Spleen (tissue), 11 donors: ENCODE results near the gene EBF4. TPM values are rescaled to one million over a fixed set of nuclear protein-coding genes. Genes with fewer than 3 reads are reported as not detected.

Experiments
- DNase-seq: peaks from one replicate; pipeline ENCODE4 v3.0.0-alpha.2; 2020
- H3K27ac ChIP-seq, 8 donors: fragments of 200-600 bp; sonication (generic) in 7 of 8; 1 replicate in 4 of 8; 2 replicates in 4 of 8; pipeline versions ENCODE4 v1.5.0 to v1.8.0; 2016 to 2021; ENCODE audit warnings: inconsistent platforms in 4 of 8, mild to moderate bottlenecking in 4 of 8, moderate library complexity in 1 of 8
- H3K27me3 ChIP-seq, 7 donors: fragments of 200-600 bp; sonication (generic) in 6 of 7; replicated peaks in 1 of 7; 1 replicate in 4 of 7; 2 replicates in 3 of 7; pipeline versions ENCODE4 v1.5.0 to v1.8.0; 2016 to 2021; ENCODE audit warnings: inconsistent platforms in 3 of 7, mild to moderate bottlenecking in 1 of 7
- H3K36me3 ChIP-seq, 6 donors: fragments of 200-600 bp; sonication (generic) in 5 of 6; 1 replicate in 4 of 6; 2 replicates in 2 of 6; pipeline versions ENCODE4 v1.5.0 to v1.8.0; 2016 to 2021; ENCODE audit warnings: inconsistent platforms in 2 of 6
- H3K4me1 ChIP-seq, 6 donors: fragments of 200-600 bp; sonication (generic) in 5 of 6; 1 replicate in 3 of 6; 2 replicates in 3 of 6; pipeline versions ENCODE4 v1.5.0 to v1.8.0; 2016 to 2021; ENCODE audit warnings: inconsistent platforms in 3 of 6
- H3K4me3 ChIP-seq, 8 donors: fragments of 200-600 bp; sonication (generic) in 7 of 8; 1 replicate in 4 of 8; 2 replicates in 4 of 8; pipeline versions ENCODE4 v1.5.0 to v1.8.0; 2016 to 2021; ENCODE audit warnings: inconsistent platforms in 4 of 8, mild to moderate bottlenecking in 4 of 8, moderate library complexity in 2 of 8
- H3K9me3 ChIP-seq, 8 donors: fragments of 200-600 bp; sonication (generic) in 7 of 8; 1 replicate in 4 of 8; 2 replicates in 4 of 8; pipeline versions ENCODE4 v1.5.0 to v1.8.0; 2016 to 2021; ENCODE audit warnings: inconsistent platforms in 4 of 8
- CTCF ChIP-seq, 11 experiments: fragments of 200-600 bp in 7 of 11; fragments of 450-650 bp in 4 of 11; sonication (generic) in 4 of 11; IDR thresholded peaks in 8 of 11; conservative IDR thresholded peaks in 3 of 11; 1 replicate in 7 of 11; 2 replicates in 4 of 11; pipeline versions ENCODE4 v1.4.0 to v1.8.0; 2016 to 2021; ENCODE audit warnings: antibody characterized with exemption in 11 of 11, inconsistent platforms in 4 of 11, mild to moderate bottlenecking in 1 of 11
- POLR2A ChIP-seq, 3 donors: fragments of 450-650 bp; IDR thresholded peaks; one replicate each; pipeline ENCODE4 v1.5.1; 2017; ENCODE audit warnings: antibody characterized with exemption in 3 of 3, mild to moderate bottlenecking in 1 of 3
- POLR2AphosphoS5 ChIP-seq, 3 donors: sonication (generic); formaldehyde crosslinking; IDR thresholded peaks; one replicate each; pipeline ENCODE4 v1.5.1; 2017; ENCODE audit warnings: antibody characterized with exemption in 3 of 3
- WGBS, 5 donors: extraction: QIAGEN DNeasy Blood & Tissue Kit in 3 of 5; methylation state at CpG; one replicate each; pipeline versions ENCODE4 v1.1.5 to v1.1.7; 2013 to 2018; 5-methylcytosine and 5-hydroxymethylcytosine counted together
- intact Hi-C: fragments of 100-400 bp; cut with DNase I; formaldehyde crosslinking; loops from one replicate; pipeline ENCODE4 v1.15.0; 2023; ENCODE audit warnings: low total_unique reads
- polyA plus RNA-seq, 3 donors: library from polyadenylated mRNA; stranded (reverse); fragments of 200-250 nt; gene quantifications; one replicate each; pipeline ENCODE4 v1.2.1, GENCODE V29; 2013
- total RNA-seq, 7 donors: library from RNA; depleted of rRNA in 3 of 7; stranded (reverse); fragments of >200 nt in 3 of 7; fragmentation: NEBNext Ultra II Directional in 4 of 7; extraction: Animal tissue kit (Norgen Biotek cat#: 25700) in 4 of 7; gene quantifications; one replicate each; pipeline versions ENCODE4 v1.1.0 to v1.2.1, GENCODE V29; 2016 to 2021
- donor health status: healthy with polysubstance abuse.
- donor health status: DM: no; HTN: no; CAD: no; lungs with moderate emphysema.
- donor health status: DM: no; HTN: no; CAD: no.
- donor health status: Bipolar disorder and iron deficiency.
- donor health status: healthy.
- donor health status: DM: no; HTN: no; CAD: no.
- donor health status: DM: yes; HTN: yes; CAD: no.

EBF4 gene
- total and polyA plus RNA-seq, 10 donors, result 2.5 to 19.2 (median 6.4) TPM

GRCh38 chr20:2795451-2795850 lies 102.9 kb downstream of the EBF4 start:
- DNase-seq, result no peak
- TF ChIP-seq CTCF (IDR thresholded peaks at IDR 0.05 in 8 of 11, conservative IDR thresholded peaks at IDR 0.05 in 3 of 11), result no peak
- TF ChIP-seq POLR2A (IDR thresholded peaks at IDR 0.05), result no peak
- no peak for TF ChIP-seq POLR2AphosphoS5 (IDR thresholded peaks at IDR 0.05)
- intact Hi-C loops, result no loop called here
- Histone ChIP-seq H3K27ac (no peak overlapping the region), H3K36me3 (no peaks in the 10 kb centered on the region), H3K4me3 (no peak overlapping the region), H3K27me3 (peaks cover 0 to 81% (median 22%) of the 10 kb centered on the region in 7 donors), H3K9me3 (no peaks in the 10 kb centered on the region), H3K4me1 (peaks cover 3 to 17% (median 14%) of the 10 kb centered on the region in 6 donors)
- WGBS, 5 donors, result 87 to 91% (median 88%) methylated on average over 16 to 24 of the region's 24 CpGs; no CpG with 5 or more reads in 1 of the 5 donors

DNA sequence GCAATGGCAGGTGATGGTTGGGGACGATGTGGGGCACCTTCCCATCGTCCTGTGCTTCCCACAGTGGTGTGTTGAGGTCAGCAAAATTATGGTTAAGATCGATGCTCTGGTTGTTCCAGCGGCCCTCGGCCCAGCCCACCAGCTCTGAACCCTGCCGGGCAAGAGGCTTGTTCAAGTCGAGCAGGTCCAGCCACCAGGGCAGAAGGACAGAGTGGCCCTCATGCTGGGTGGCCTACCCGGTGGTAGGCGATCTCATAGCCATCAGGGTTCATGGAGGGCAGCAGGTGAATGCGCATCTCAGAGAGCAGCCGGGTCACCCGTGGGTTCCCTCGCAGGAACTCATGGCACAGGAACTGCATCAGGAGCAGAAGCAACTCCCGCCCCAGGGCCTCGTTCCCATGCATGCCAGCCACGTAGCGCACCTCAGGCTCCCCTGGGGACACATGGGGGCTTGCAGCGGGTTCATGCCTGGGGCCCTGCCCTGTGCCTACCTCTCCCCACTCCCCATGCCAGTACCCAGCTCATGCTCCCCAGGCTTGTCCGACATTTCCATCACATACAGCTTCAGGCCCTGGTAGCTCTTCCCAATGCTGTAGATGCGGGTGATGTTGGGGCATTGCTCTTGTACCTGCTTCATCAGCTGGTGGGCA lies 103.6 kb downstream of the EBF4 start:
- Histone ChIP-seq H3K27ac (no peak overlapping the region), H3K4me1 (peaks cover 3 to 24% (median 21%) of the 10 kb centered on the region in 6 donors), H3K27me3 (peaks cover 0 to 88% (median 28%) of the 10 kb centered on the region in 7 donors), H3K4me3 (no peak overlapping the region), H3K36me3 (no peaks in the 10 kb centered on the region), H3K9me3 (no peaks in the 10 kb centered on the region)
- 92 to 96% (median 93%) methylated on average over 16 to 20 of the region's 20 CpGs for WGBS, 5 donors
- intact Hi-C loops, result no loop called here
- no peak for DNase-seq
- no peak for TF ChIP-seq POLR2AphosphoS5 (IDR thresholded peaks at IDR 0.05)
- no peak for TF ChIP-seq POLR2A (IDR thresholded peaks at IDR 0.05)
- TF ChIP-seq CTCF (IDR thresholded peaks at IDR 0.05 in 8 of 11, conservative IDR thresholded peaks at IDR 0.05 in 3 of 11), result no peak

DNA sequence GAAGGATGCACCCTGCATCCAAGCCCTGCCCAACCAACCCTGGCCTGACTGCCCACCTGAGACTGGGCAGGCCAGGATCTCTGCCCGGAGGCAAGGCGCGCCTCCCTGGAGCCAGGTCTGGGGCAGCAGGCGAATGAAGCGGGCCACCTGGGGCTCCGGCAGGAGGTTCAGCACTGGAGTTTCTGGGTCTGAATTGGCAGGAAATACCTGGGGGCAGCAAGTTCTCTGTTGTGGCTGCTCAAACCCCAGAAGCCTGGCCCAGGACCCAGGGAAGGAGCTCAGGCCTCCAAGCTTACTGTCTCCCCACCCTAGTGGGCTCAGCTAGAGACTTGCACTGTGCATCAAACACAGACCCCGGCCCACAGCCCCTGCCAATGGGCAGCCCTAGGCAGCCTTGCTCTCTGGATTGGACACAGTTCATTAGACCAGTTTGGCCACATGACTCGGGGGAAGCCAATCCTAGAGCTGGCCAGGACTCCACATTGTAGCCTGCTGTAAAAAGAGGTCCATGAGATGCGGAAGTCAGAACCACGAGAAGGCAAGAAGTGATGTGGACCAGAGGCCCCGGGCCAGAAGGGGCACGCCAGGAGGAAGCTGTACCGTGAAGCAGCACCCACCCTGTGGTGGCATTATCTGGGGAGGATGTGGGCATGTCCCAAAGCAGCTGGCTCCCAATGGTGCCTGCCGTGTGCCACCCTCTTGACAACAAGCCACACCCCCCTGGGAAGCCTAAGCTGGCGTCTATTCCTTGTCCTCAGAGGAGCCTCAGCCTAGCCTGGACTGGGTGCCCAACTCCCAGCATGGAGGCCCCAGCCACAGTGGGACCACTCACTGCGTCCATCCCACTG lies 104.8 kb downstream of the EBF4 start:
- H3K36me3 ChIP-seq, result no peaks in the 10 kb centered on the region
- 74 to 83% (median 77%) methylated on average over 13 to 16 of the region's 16 CpGs for WGBS, 5 donors
- H3K9me3 ChIP-seq, result no peaks in the 10 kb centered on the region
- DNase-seq, result no peak
- no peak overlapping the region for H3K4me3 ChIP-seq
- TF ChIP-seq CTCF (IDR thresholded peaks at IDR 0.05 in 8 of 11, conservative IDR thresholded peaks at IDR 0.05 in 3 of 11) (no peak), POLR2A (IDR thresholded peaks at IDR 0.05) (no peak), POLR2AphosphoS5 (IDR thresholded peaks at IDR 0.05) (no peak)
- peaks cover 0 to 98% (median 35%) of the 10 kb centered on the region in 7 donors for H3K27me3 ChIP-seq
- H3K4me1 ChIP-seq, result peaks cover 3 to 29% (median 26%) of the 10 kb centered on the region in 6 donors
- intact Hi-C loops, result no loop called here
- H3K27ac ChIP-seq, result no peak overlapping the region
